Stimulated activated CD8-positive, alpha-beta memory T cell treated with anti-CD3 and anti-CD28 coated beads, Interleukin-4, amount 100 ng/mL, for 1 hour (primary cell): ENCODE measurements around the gene PPP1R14B.

Experiments
- DNase-seq, 2 donors: peaks; one replicate each; pipeline ENCODE4 v3.0.0-alpha.2; 2020; ENCODE audit warnings: low read depth in 2 of 2, low spot score in 1 of 2

Gene PPP1R14B

GRCh38 chr11:64231546-64231945 lies 15.2 kb downstream of the PPP1R14B start:
- no peak for DNase-seq

DNA sequence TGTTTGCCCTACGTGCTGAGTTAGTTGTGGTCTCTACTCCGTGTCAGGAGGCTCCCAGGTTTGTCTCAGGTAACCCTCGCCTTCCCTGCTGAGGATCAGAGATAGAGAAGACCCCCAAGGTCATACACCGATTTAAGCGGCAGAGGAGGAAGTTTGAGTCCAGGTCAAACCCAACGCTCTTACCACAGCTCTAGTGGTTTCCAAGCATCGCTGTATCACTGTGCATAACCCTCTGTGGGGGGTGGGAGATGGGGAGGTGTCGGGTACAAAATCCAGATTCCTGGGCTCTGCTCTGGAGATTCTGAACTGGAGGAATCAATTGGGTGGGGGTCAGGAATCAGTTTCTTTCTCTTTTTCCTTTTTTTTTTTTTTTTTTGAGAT lies 15.8 kb downstream of the PPP1R14B start:
- no peak for DNase-seq

- DNase-seq, result peak; percentile 73 to 79
Measured at GRCh38 chr11:64230171-64230984, 16.4 kb downstream of the PPP1R14B start, which contains the start of gene DNAJC4. DNAJC4 (plus strand) TSS chr11:64230548; CDS start chr11:64230855, 307 bp downstream.

- DNase-seq, result no peak
Measured at GRCh38 chr11:64229744-64230170, 17.0 kb downstream of the PPP1R14B start.

- DNase-seq, result no peak
Measured at GRCh38 chr11:64229090-64229743, 17.5 kb downstream of the PPP1R14B start.

- no peak for DNase-seq
Measured at GRCh38 chr11:64227405-64227956, 19.3 kb downstream of the PPP1R14B start.

DNA sequence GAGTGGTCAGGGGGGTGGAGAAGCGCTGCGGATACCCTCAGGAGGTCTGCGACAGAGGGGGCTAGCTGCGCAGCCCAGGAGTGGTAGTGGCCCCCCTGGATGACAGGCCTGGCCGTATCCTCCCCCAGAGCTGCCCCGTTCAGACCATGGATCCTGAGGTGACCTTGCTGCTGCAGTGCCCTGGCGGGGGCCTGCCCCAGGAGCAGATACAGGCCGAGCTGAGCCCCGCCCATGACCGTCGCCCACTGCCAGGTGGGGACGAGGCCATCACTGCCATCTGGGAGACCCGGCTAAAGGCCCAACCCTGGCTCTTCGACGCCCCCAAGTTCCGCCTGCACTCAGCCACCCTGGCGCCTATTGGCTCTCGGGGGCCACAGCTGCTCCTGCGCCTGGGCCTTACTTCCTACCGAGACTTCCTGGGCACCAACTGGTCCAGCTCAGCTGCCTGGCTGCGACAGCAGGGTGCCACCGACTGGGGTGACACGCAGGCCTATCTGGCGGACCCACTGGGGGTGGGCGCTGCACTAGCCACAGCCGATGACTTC lies 20.2 kb downstream of the PPP1R14B start:
- DNase-seq, result no peak

DNA sequence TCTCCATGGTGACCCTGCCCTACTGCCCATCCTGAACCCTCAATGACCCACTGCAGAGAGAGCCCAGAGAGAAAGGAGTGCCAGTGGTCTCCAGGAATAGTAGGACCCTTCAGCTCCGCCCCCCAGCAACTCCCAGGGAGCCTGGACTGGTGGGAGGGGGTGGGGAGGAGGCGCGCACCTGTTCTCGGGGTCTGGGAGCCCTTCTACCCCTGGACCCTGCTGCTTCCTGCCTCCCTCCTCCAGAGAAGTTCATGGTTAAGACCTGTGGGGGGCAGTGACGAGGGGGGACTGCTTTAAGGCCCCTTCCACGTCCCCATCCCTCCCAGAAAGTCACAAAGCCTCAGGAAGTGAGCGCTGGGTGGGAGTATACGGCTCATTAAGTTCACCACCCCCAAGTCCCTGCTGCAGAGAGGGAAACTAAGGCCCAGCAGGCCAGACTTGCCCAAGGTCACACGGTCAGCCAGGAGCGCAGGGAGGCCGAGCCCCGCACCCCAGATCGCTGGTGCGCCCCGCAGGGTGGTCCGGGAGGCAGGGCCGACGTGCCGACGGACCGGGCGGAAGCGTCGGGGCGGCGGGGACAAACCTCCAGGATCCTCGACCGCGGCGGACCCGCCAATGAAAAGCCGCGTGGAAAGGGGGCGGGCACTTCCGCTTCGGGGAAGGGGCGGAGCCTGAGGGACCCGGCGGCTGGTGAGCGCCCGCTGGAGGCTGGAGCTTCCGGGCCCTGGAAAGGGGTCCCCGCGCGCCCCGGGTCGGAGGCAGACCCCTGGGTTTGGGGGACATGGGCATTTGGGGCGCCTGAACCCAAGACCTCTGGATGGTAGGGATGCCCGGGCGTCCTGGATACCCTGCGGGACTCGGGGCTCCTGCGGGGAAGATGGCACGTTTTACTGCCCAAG lies 20.9 kb downstream of the PPP1R14B start, which contains the start of the genes NUDT22 and TRPT1:
Gene NUDT22 (plus strand): TSS at position 667 of the 899 bp plus-strand sequence. CDS start 379 bp downstream, outside the sequence.
Gene TRPT1 (minus strand): TSS at position 579 of the 899 bp plus-strand sequence. CDS start 326 bp downstream, at position 253.
- DNase-seq, result peak; percentile 86 to 87

DNA sequence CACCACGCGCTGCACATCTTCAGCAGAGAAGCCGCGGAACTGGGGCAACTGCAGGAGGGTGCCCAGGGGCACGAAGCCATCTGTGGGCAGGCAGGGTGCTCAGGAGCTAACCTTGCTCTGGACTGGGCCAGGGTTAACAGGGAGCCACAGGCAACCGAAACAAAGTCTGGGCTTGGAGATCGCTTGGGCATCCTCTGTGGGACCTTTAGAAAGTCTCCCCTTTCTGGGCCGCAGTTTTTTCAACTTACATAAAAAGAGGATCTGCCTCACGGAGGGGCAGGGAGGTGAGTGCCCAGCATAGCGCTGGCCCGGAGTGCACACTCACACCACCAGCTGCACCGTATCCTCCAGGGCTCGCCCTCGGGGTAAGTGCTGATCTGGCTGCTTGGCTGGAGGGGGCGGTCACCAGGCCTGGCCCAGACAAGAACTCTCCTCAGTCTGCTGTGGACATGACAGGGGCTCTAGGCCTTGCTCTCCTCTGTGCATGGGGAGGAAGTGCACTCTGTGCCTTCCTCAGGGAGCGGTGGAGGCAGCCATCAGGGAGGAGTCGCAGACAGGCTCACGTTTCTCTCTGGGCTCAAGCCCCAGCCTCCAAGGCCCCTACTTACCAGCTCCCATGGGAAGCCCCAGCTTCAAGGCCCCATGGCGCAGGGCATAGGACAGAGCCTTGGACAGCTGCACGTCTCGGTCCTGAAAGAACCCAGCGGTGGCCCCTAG lies 21.7 kb downstream of the PPP1R14B start:
- no peak for DNase-seq

DNA sequence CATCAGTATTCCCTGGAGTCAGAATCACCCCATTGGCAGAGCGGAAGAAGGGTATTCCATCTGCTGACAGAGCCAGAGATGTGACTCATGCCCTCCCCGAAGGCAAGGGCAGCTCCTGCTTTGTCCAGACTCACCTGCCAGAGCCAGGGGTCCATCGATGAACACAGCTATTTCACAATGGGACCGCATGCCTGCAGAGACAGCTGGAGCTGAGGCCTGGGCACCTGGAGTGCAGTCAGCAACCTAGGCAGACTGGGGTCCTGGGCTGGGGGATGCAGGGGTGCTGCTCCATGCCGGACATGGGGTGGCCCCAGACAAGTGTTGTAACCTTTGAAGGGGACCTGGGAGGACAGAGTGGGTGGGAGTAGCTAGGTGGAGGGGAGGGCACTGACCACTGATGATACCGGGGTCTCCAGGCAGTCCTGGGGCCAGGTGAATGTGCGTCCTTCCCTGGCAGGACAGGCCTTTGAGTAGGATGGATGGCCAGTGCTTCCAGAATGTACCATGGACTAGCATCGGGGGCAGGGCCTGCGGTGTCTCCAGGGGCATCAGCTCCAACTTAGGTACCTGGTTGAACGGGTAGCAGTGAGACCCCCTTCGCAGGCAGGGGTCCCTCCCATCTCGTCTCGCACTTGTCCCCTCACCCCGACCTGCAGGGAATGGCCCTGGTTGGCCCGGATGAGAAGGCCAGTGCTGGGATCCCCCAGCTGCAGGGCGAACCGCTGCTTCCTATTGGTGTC lies 22.4 kb downstream of the PPP1R14B start:
- DNase-seq, result no peak

DNA sequence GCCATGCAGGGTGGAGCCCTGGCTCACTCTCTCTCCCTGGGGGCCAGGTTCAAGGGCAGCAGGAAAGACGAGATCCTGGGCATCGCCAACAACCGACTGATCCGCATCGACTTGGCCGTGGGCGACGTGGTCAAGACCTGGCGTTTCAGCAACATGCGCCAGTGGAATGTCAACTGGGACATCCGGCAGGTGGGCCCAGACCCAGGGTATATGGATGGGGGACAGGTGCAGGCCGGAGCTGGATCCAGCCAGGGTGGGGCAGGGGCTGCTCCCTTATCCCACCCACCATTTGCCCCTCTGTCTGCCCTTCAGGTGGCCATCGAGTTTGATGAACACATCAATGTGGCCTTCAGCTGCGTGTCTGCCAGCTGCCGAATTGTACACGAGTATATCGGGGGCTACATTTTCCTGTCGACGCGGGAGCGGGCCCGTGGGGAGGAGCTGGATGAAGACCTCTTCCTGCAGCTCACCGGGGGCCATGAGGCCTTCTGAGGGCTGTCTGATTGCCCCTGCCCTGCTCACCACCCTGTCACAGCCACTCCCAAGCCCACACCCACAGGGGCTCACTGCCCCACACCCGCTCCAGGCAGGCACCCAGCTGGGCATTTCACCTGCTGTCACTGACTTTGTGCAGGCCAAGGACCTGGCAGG lies 23.6 kb downstream of the PPP1R14B start:
- no peak for DNase-seq

GRCh38 chr11:64222651-64223000 lies 24.1 kb downstream of the PPP1R14B start:
- DNase-seq, result no peak

- DNase-seq, result no peak
Measured at GRCh38 chr11:64220798-64221197, 25.9 kb downstream of the PPP1R14B start.

GRCh38 chr11:64220271-64220670 lies 26.5 kb downstream of the PPP1R14B start:
- no peak for DNase-seq

- DNase-seq, result no peak
Measured at GRCh38 chr11:64219755-64220154, 27.0 kb downstream of the PPP1R14B start.

- DNase-seq, result no peak
Measured at GRCh38 chr11:64219354-64219684, 27.4 kb downstream of the PPP1R14B start.

DNA sequence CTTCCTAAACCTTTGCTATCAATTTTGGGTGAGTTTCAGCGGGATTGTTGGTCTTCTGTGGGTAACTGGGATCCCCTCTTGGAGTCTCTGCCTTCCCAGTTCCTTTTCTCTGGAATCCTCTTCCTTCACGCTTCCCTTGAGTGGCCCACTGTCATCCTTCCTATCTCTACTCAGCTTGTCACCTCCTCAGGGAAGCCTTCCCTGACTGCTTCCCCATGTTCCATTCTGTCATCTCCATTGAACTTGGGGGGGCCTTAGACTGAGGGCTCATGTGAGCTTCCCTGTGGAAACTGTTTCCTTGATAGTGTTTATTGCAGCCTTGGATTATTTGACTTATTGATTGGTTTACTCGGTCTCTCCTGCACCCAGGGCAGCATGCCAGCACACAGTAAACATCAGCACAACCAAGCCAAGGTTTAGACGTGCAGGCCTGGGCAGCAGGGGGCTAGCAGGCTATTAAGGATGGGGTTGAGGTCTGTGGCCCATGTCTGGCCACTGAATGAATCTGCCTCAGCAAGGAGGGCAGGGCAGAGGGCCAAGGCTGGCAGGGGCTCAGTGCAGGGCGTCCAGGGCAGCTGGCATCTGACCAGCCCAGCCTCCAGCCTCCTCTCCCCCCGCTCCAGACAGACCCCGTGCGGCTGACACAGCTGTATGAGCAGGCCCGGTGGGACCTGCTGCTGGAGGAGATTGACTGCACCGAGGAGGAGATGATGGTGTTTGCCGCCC lies 28.0 kb downstream of the PPP1R14B start:
- DNase-seq, result no peak

- no peak for DNase-seq
Measured at GRCh38 chr11:64216879-64217278, 29.9 kb downstream of the PPP1R14B start.
